HCT116 (cell line): ENCODE data around the gene TIMM29. TPM values are rescaled to one million over a fixed set of nuclear protein-coding genes. Genes with fewer than 3 reads are reported as not detected.

Experiments
- ATAC-seq: fragments of 200-7000 bp; cut with Tn5 transposase; 2 replicates; pipeline ENCODE4 v1.9.1; 2020; ENCODE audit warnings: mild to moderate bottlenecking, moderate library complexity
- BruUV-seq: library from RNA; stranded (reverse); fragments of 400-500 nt; replicated peaks from 2 replicates; lab custom pipeline; 2021; lab: Mats Ljungman, UMichigan
- CTCF ChIA-PET: fragments of 300-600 bp; sonication (Branson Sonifier 250); formaldehyde crosslinking; loops from one replicate; lab custom pipeline; 2021; ENCODE audit warnings: antibody characterized with exemption; lab: Charles Lee
- POLR2A ChIA-PET: fragments of 300-600, 350-600 bp; sonication (Branson Sonifier 250); formaldehyde crosslinking; loops from one replicate; lab custom pipeline; 2021; ENCODE audit warnings: antibody characterized with exemption; lab: Charles Lee
- RAD21 ChIA-PET, 2 experiments: fragments of 300-600 bp; sonication (Branson Sonifier 250); formaldehyde crosslinking; loops; one replicate each; lab custom pipeline; 2023; ENCODE audit warnings: low total read pairs in 2 of 2; ENCODE audit not compliant: uncharacterized antibody in 2 of 2, unreplicated experiment in 2 of 2, low non-redundant PET in 1 of 2; lab: Charles Lee
- DNase-seq: peaks from one replicate; pipeline ENCODE4 v3.0.0-alpha.2; 2010; ENCODE audit warnings: low read depth, low spot score
- H2AFZ ChIP-seq: fragments of 200-600 bp; shearing (Covaris generic), sonication (generic); 2 replicates; pipeline ENCODE4 v1.6.1; 2017; ENCODE audit warnings: low read depth, mixed run types, mixed read lengths, antibody characterized with exemption, low read length; ENCODE audit not compliant: poor library complexity, severe bottlenecking
- H3K27ac ChIP-seq: 2 replicates; pipeline ENCODE4 v1.5.1; 2012; ENCODE audit warnings: low read depth, low read length
- H3K27me3 ChIP-seq: fragments of 200-600 bp; sonication (generic); 2 replicates; pipeline ENCODE4 v1.6.1; 2016; ENCODE audit warnings: mixed run types, low read length, mixed read lengths; ENCODE audit not compliant: insufficient read depth
- H3K36me3 ChIP-seq, 2 experiments: fragments of 200-500 bp in 1 of 2; fragments of 200-600 bp in 1 of 2; sonication (Bioruptor generic) in 1 of 2; sonication (generic) in 1 of 2; 2 replicates each; pipeline versions ENCODE4 v1.5.1 to v1.6.1; 2014 to 2016; ENCODE audit warnings: low read length in 2 of 2, inconsistent platforms in 1 of 2, mixed read lengths in 1 of 2, mixed run types in 1 of 2; ENCODE audit not compliant: insufficient read depth in 2 of 2, control insufficient read depth in 1 of 2
- H3K4me1 ChIP-seq, 2 experiments: fragments of 200-600 bp in 1 of 2; sonication (generic) in 1 of 2; 2 replicates each; pipeline versions ENCODE4 v1.5.1 to v1.6.1; 2012 to 2017; ENCODE audit warnings: low read length in 2 of 2, inconsistent platforms in 1 of 2, mild to moderate bottlenecking in 1 of 2, mixed read lengths in 1 of 2, mixed run types in 1 of 2, moderate library complexity in 1 of 2; ENCODE audit not compliant: insufficient read depth in 2 of 2, control insufficient read depth in 1 of 2
- H3K4me2 ChIP-seq: fragments of 200-600 bp; sonication (generic); 2 replicates; pipeline ENCODE4 v1.6.1; 2017; ENCODE audit warnings: mixed run types, low read length, mixed read lengths
- H3K4me3 ChIP-seq, 2 experiments: fragments of 200-600 bp in 1 of 2; sonication (generic) in 1 of 2; replicated peaks in 1 of 2; 2 replicates each; pipeline ENCODE4 v1.5.1; 2011 to 2016; ENCODE audit warnings: low read length in 2 of 2, control low read depth in 1 of 2, low read depth in 1 of 2, mild to moderate bottlenecking in 1 of 2, mixed read lengths in 1 of 2, mixed run types in 1 of 2
- H3K79me2 ChIP-seq: fragments of 200-600 bp; sonication (generic); 2 replicates; pipeline ENCODE4 v1.6.1; 2017; ENCODE audit warnings: mild to moderate bottlenecking, mixed run types, low read length, moderate library complexity, mixed read lengths; ENCODE audit not compliant: insufficient read depth
- H3K9ac ChIP-seq: fragments of 200-600 bp; sonication (generic); 2 replicates; pipeline ENCODE4 v1.6.1; 2016; ENCODE audit warnings: low read length, mixed read lengths
- H3K9me2 ChIP-seq: fragments of 200-600 bp; sonication (generic), shearing (Covaris generic); 2 replicates; pipeline ENCODE4 v1.6.1; 2017; ENCODE audit warnings: mixed run types, mild to moderate bottlenecking, moderate library complexity; ENCODE audit not compliant: insufficient read depth
- H3K9me3 ChIP-seq, 2 experiments: fragments of 200-500 bp in 1 of 2; fragments of 200-600 bp in 1 of 2; sonication (Bioruptor generic) in 1 of 2; sonication (generic) in 1 of 2; 2 replicates each; pipeline ENCODE4 v1.6.1; 2014 to 2017; ENCODE audit warnings: low read length in 2 of 2, mixed read lengths in 2 of 2, inconsistent platforms in 1 of 2, low read depth in 1 of 2, mild to moderate bottlenecking in 1 of 2, mixed run types in 1 of 2, moderate library complexity in 1 of 2; ENCODE audit not compliant: control insufficient read depth in 1 of 2, insufficient read depth in 1 of 2
- H4K20me1 ChIP-seq: fragments of 200-600 bp; sonication (generic), shearing (Covaris generic); 2 replicates; pipeline ENCODE4 v1.6.1; 2017; ENCODE audit warnings: mixed run types, mild to moderate bottlenecking, moderate library complexity; ENCODE audit not compliant: insufficient read depth
- TCF7L2 ChIP-seq: IDR thresholded peaks from 2 replicates; pipeline ENCODE4 v1.7.0; 2011; ENCODE audit warnings: borderline replicate concordance, inconsistent platforms; ENCODE audit not compliant: insufficient read depth, insufficient read length; ENCODE audit errors: extremely low read depth
- intact Hi-C: fragments of 100-400 bp; cut with micrococcal nuclease; formaldehyde crosslinking; loops from 2 replicates; pipeline ENCODE4 v1.10.0; 2022
- total RNA-seq: library from RNA; stranded (reverse); gene quantifications from one replicate; pipeline ENCODE4 v1.2.1, GENCODE V29; 2021; ENCODE audit not compliant: unreplicated experiment
- TF ChIP-seq, protein P1 (sequence below): IDR thresholded peaks from 2 replicates; pipeline ENCODE4 v1.6.1; 2012
- TF ChIP-seq, protein P2 (sequence below), 3 experiments: fragments of 200-600 bp in 1 of 3; sonication (generic) in 1 of 3; IDR thresholded peaks in 2 of 3; conservative IDR thresholded peaks in 1 of 3; 2 replicates each; pipeline ENCODE4 v1.5.1; 2012 to 2017; ENCODE audit warnings: low read depth in 2 of 3, low read length in 2 of 3, antibody characterized with exemption in 1 of 3, borderline replicate concordance in 1 of 3, control low read depth in 1 of 3, mild to moderate bottlenecking in 1 of 3, mixed read lengths in 1 of 3, mixed run types in 1 of 3, moderate library complexity in 1 of 3; ENCODE audit not compliant: insufficient read depth in 1 of 3

Gene TIMM29
- total RNA-seq, 1 experiment from 2014 or later, result 20.3 TPM

GRCh38 chr19:10968527-10969135 is 40.0 kb downstream of the TIMM29 start:
- ATAC-seq, result peak; percentile 46; the same call in 1 of the 2 replicates
- intact Hi-C loops, result no loop called here
- POLR2A ChIA-PET, result interaction anchor here (1.5 kb wide), 1 partner anchor 27 kb away, joined by 4 read pairs; no protein-coding TSS in a partner anchor

More at GRCh38 chr19:10968527-10969135, 40.0 kb downstream of the TIMM29 start:
- H3K4me1 ChIP-seq, result peaks cover 11 to 22% of the 10 kb centered on the region in 2 experiments
- TF ChIP-seq, protein P1, sequence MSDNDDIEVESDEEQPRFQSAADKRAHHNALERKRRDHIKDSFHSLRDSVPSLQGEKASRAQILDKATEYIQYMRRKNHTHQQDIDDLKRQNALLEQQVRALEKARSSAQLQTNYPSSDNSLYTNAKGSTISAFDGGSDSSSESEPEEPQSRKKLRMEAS, result no peak
- TF ChIP-seq, protein P2, sequence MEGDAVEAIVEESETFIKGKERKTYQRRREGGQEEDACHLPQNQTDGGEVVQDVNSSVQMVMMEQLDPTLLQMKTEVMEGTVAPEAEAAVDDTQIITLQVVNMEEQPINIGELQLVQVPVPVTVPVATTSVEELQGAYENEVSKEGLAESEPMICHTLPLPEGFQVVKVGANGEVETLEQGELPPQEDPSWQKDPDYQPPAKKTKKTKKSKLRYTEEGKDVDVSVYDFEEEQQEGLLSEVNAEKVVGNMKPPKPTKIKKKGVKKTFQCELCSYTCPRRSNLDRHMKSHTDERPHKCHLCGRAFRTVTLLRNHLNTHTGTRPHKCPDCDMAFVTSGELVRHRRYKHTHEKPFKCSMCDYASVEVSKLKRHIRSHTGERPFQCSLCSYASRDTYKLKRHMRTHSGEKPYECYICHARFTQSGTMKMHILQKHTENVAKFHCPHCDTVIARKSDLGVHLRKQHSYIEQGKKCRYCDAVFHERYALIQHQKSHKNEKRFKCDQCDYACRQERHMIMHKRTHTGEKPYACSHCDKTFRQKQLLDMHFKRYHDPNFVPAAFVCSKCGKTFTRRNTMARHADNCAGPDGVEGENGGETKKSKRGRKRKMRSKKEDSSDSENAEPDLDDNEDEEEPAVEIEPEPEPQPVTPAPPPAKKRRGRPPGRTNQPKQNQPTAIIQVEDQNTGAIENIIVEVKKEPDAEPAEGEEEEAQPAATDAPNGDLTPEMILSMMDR (IDR thresholded peaks at IDR 0.05 in 2 of 3, conservative IDR thresholded peaks at IDR 0.05 in 1 of 3; ENCODE audit: borderline replicate concordance in 1 of 3, insufficient read depth in 1 of 3, low read depth in 2 of 3, low read length in 2 of 3), result 0 out of 6 replicates have a peak, but pooled peaks of 1 of the 3 experiments have one; percentile 7
- TF ChIP-seq TCF7L2, result peak; percentile 46
- no peaks in the 10 kb centered on the region for H3K27me3 ChIP-seq
- peak overlapping the region; percentile 17; the same call in 1 of the 2 replicates for H3K27ac ChIP-seq
- no TSS peak for BruUV-seq
- peaks cover 95% of the 10 kb centered on the region for H3K79me2 ChIP-seq
- no peak overlapping the region for H2AFZ ChIP-seq
- ChIA-PET CTCF (interaction anchor here (0.8 kb wide), 1 partner anchor 32 kb away, joined by 3 read pairs; no protein-coding TSS in a partner anchor), RAD21 (no interaction called here)
- H3K9me2 ChIP-seq, result no peaks in the 10 kb centered on the region
- H3K4me2 ChIP-seq, result no peak overlapping the region
- DNase-seq, result no peak
- no peak overlapping the region for H3K4me3 ChIP-seq
- peaks cover 0 to 10% of the 10 kb centered on the region in 2 experiments; a peak in 1 of 4 replicates for H3K36me3 ChIP-seq
- H3K9me3 ChIP-seq, result no peaks in the 10 kb centered on the region
- no peak overlapping the region for H3K9ac ChIP-seq
- H4K20me1 ChIP-seq, result peaks cover 13% of the 10 kb centered on the region; the same call in 1 of the 2 replicates
